Heart right ventricle (tissue), 16 donors: ENCODE measurements around the gene RIMBP2. TPM values are rescaled to one million over a fixed set of nuclear protein-coding genes. Genes with fewer than 3 reads are reported as not detected.

Experiments used
- ATAC-seq, 8 donors: fragments of 200-7000 bp; cut with Tn5 transposase; one replicate each; pipeline ENCODE4 v1.9.1; 2020; ENCODE audit warnings: mild to moderate bottlenecking in 8 of 8, moderate library complexity in 8 of 8, moderate number of reproducible peaks in 1 of 8
- DNase-seq, 2 donors: peaks; one replicate each; pipeline ENCODE4 v3.0.0-alpha.2; 2020
- H3K27ac ChIP-seq, 10 donors: fragments of 200-600 bp; sonication (generic) in 2 of 10; one replicate each; pipeline versions ENCODE4 v1.5.0 to v1.8.0; 2020 to 2022; ENCODE audit warnings: mild to moderate bottlenecking in 3 of 10
- H3K27me3 ChIP-seq, 7 donors: fragments of 200-600 bp; one replicate each; pipeline ENCODE4 v1.8.0; 2021 to 2022; ENCODE audit warnings: mild to moderate bottlenecking in 2 of 7
- H3K36me3 ChIP-seq, 9 donors: fragments of 200-600 bp; sonication (generic) in 1 of 9; one replicate each; pipeline versions ENCODE4 v1.5.0 to v1.8.0; 2020 to 2022; ENCODE audit warnings: mild to moderate bottlenecking in 2 of 9
- H3K4me1 ChIP-seq, 9 donors: fragments of 200-600 bp; sonication (generic) in 1 of 9; one replicate each; pipeline versions ENCODE4 v1.5.0 to v1.8.0; 2020 to 2022; ENCODE audit warnings: mild to moderate bottlenecking in 4 of 9
- H3K4me3 ChIP-seq, 10 donors: fragments of 200-600 bp; sonication (generic) in 2 of 10; one replicate each; pipeline versions ENCODE4 v1.5.0 to v1.8.0; 2020 to 2022; ENCODE audit warnings: mild to moderate bottlenecking in 7 of 10, moderate library complexity in 2 of 10
- H3K9me3 ChIP-seq, 11 donors: fragments of 200-600 bp in 10 of 11; sonication (generic) in 2 of 11; one replicate each; pipeline versions ENCODE4 v1.5.0 to v1.8.0; 2013 to 2022; ENCODE audit warnings: mild to moderate bottlenecking in 2 of 11, control low read depth in 1 of 11, moderate library complexity in 1 of 11
- WGBS, 2 donors: extraction: QIAGEN DNeasy Blood & Tissue Kit; methylation state at CpG; one replicate each; pipeline ENCODE4 v1.1.7; 2013; ENCODE audit warnings: inconsistent platforms in 1 of 2; 5-methylcytosine and 5-hydroxymethylcytosine counted together
- intact Hi-C, 10 donors: fragments of 100-400 bp; cut with DNase I; formaldehyde crosslinking; loops; one replicate each; pipeline versions ENCODE4 v1.11.1 to v1.14.2; 2022
- polyA plus RNA-seq, 2 donors: library from polyadenylated mRNA; stranded (reverse); fragments of 200-250 nt; gene quantifications; one replicate each; pipeline ENCODE4 v1.2.3, GENCODE V29; 2013
- total RNA-seq, 10 donors: library from RNA; stranded (reverse); fragmentation: NEBNext Ultra II Directional in 3 of 10; extraction: Animal tissue kit (Norgen Biotek cat#: 25700) in 3 of 10; gene quantifications; one replicate each; pipeline versions ENCODE4 v1.2.1 to v1.2.4, GENCODE V29; 2021 to 2023
- TF ChIP-seq, protein P1 (sequence below), 9 donors: fragments of 200-600 bp; sonication (generic) in 2 of 9; IDR thresholded peaks; one replicate each; pipeline versions ENCODE4 v1.5.0 to v1.8.0; 2021 to 2022; ENCODE audit warnings: antibody characterized with exemption in 9 of 9, mild to moderate bottlenecking in 5 of 9, moderate library complexity in 1 of 9
- donor health status: Arrhythmogenic right ventricular cardiomyopathy.
- donor health status: ischemic (EF 13 %, LVEDD 7.1; RV severe dilation, severe dysfunction).
- donor health status: healthy with polysubstance abuse.
- donor health status: DM: no; HTN: yes; CAD: no.
- donor health status: DM: no; HTN: no; CAD: no.
- donor health status: ischemic (EF 25% LVEDD 6.9; RV normal size, moderate dysfunction).
- donor health status: ischemic (EF 25% LVEDD 5.7; RV mildly dilated, moderate dysfunction).
- donor health status: healthy.
- donor health status: DM: yes; HTN: yes; CAD: no.
- donor health status: Ischemic cardiomyopathy.
- donor health status: ischemic (EF 35%, LVEDD 5.7; RV mildly dilated, moderate dysfunction).
- donor health status: nonischemic (EF 11% LVEDD 7.7; RV severe dilation, severe dysfunction).
- donor health status: DM: yes; HTN: yes; CAD: no.
- donor health status: PGD.
- donor health status: ischemic (EF 29% LVEDD 5.4; RV normal size, mild dysfunction).
- donor health status: nonischemic (EF 23%, LVEDD 6.1; RV moderate dilation, normal function).

The RIMBP2 gene
- total and polyA plus RNA-seq, 12 donors: 0.01 to 0.17 (median 0.05) TPM; not detected in 9

- H3K27me3 ChIP-seq: peaks cover 0 to 23% (median 5%) of the 10 kb centered on the region in 7 donors
- intact Hi-C loops: no loop called here
- H3K9me3 ChIP-seq: peaks cover 0 to 22% (median 6%) of the 10 kb centered on the region in 11 donors
- DNase-seq (no peak), ATAC-seq (no peak)
- WGBS, 2 donors: 65 to 69% methylated on average over 17 of the region's 17 CpGs
- no peaks in the 10 kb centered on the region for H3K4me1 ChIP-seq
- no peak overlapping the region for H3K4me3 ChIP-seq
- TF ChIP-seq, protein P1, sequence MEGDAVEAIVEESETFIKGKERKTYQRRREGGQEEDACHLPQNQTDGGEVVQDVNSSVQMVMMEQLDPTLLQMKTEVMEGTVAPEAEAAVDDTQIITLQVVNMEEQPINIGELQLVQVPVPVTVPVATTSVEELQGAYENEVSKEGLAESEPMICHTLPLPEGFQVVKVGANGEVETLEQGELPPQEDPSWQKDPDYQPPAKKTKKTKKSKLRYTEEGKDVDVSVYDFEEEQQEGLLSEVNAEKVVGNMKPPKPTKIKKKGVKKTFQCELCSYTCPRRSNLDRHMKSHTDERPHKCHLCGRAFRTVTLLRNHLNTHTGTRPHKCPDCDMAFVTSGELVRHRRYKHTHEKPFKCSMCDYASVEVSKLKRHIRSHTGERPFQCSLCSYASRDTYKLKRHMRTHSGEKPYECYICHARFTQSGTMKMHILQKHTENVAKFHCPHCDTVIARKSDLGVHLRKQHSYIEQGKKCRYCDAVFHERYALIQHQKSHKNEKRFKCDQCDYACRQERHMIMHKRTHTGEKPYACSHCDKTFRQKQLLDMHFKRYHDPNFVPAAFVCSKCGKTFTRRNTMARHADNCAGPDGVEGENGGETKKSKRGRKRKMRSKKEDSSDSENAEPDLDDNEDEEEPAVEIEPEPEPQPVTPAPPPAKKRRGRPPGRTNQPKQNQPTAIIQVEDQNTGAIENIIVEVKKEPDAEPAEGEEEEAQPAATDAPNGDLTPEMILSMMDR (IDR thresholded peaks at IDR 0.05): no peak
- no peak overlapping the region for H3K27ac ChIP-seq
- H3K36me3 ChIP-seq: no peaks in the 10 kb centered on the region
These were observed 193.8 kb downstream of the RIMBP2 start for GRCh38 chr12:130522244-130522834.

- Histone ChIP-seq H3K4me3 (no peak overlapping the region), H3K4me1 (no peaks in the 10 kb centered on the region), H3K27me3 (peaks cover 0 to 23% (median 5%) of the 10 kb centered on the region in 7 donors), H3K27ac (no peak overlapping the region), H3K9me3 (peaks cover 0 to 27% (median 6%) of the 10 kb centered on the region in 11 donors), H3K36me3 (no peaks in the 10 kb centered on the region)
- no peak for ATAC-seq
- DNase-seq: no peak
- 68 to 69% methylated on average over 11 of the region's 11 CpGs for WGBS, 2 donors
- TF ChIP-seq, protein P1 (IDR thresholded peaks at IDR 0.05): no peak
- intact Hi-C loops: no loop called here
These were observed 194.5 kb downstream of the RIMBP2 start for GRCh38 chr12:130521375-130522124.

DNA sequence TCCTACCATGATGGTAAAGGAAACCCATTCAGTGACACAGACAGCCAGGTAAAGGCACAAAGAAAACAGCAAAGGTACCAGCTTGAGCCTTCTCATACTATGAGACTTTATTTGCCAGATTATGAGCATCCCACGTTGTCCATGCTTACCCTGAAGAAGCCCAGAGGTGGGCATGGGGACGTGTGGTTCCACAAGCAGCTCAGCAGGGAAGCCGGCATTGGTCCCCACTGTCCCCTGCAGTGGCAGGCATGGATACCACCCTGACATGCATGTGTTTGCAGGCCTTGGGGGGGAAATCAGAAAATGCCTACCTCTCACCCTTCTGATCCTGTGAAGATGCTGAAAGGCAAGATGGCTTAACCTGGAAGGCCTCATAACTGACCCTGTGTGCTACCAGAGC lies 195.3 kb downstream of the RIMBP2 start:
- TF ChIP-seq, protein P1 (IDR thresholded peaks at IDR 0.05): no peak
- DNase-seq (no peak), ATAC-seq (no peak)
- H3K4me3 ChIP-seq: no peak overlapping the region
- H3K4me1 ChIP-seq: no peaks in the 10 kb centered on the region
- peaks cover 0 to 35% (median 6%) of the 10 kb centered on the region in 11 donors for H3K9me3 ChIP-seq
- intact Hi-C loops: no loop called here
- no peaks in the 10 kb centered on the region for H3K36me3 ChIP-seq
- 37 to 55% methylated on average over 3 of the region's 3 CpGs for WGBS, 2 donors
- H3K27me3 ChIP-seq: peaks cover 0 to 21% (median 5%) of the 10 kb centered on the region in 7 donors
- H3K27ac ChIP-seq: no peak overlapping the region

GRCh38 chr12:130517588-130517987 lies 198.5 kb downstream of the RIMBP2 start:
- no peak for DNase-seq
- Histone ChIP-seq H3K4me1 (no peaks in the 10 kb centered on the region), H3K27me3 (peaks cover 0 to 29% (median 22%) of the 10 kb centered on the region in 7 donors), H3K27ac (no peak overlapping the region), H3K36me3 (no peaks in the 10 kb centered on the region), H3K9me3 (peaks cover 0 to 39% (median 7%) of the 10 kb centered on the region in 11 donors), H3K4me3 (no peak overlapping the region)
- intact Hi-C loops: no loop called here
- 83 to 89% methylated on average over 3 of the region's 3 CpGs for WGBS, 2 donors
- TF ChIP-seq, protein P1 (IDR thresholded peaks at IDR 0.05): no peak
- no peak for ATAC-seq
